Measurements from ENCODE around the gene SDCBP2.

GRCh38 chr20:1367479-1367878 lies 38.5 kb upstream of the SDCBP2 start:
- no peak for TF ChIP-seq CTCF (IDR thresholded peaks at IDR 0.05)
- TF ChIP-seq POLR2A (IDR thresholded peaks at IDR 0.05), result no peak

All from prostate gland (tissue), 2 donors.